Parathyroid adenoma (tissue), 2 donors: Measurements from ENCODE around the gene LPIN1.

Experiments
- H2AFZ ChIP-seq: fragments of 300-600 bp; sonication (generic); one replicate; pipeline ENCODE4 v1.7.0; 2017; ENCODE audit warnings: antibody characterized with exemption, mild to moderate bottlenecking
- H3K27ac ChIP-seq: fragments of 300-600 bp; sonication (generic); one replicate; pipeline ENCODE4 v1.7.0; 2017
- H3K27me3 ChIP-seq: fragments of 300-600 bp; sonication (generic); one replicate; pipeline ENCODE4 v1.7.0; 2017; ENCODE audit warnings: low read length; ENCODE audit not compliant: control insufficient read depth, insufficient read depth
- H3K36me3 ChIP-seq: fragments of 300-600 bp; sonication (generic); one replicate; pipeline ENCODE4 v1.7.0; 2017; ENCODE audit warnings: low read length; ENCODE audit not compliant: control insufficient read depth, insufficient read depth
- H3K4me1 ChIP-seq: fragments of 300-600 bp; sonication (generic); one replicate; pipeline ENCODE4 v1.7.0; 2017; ENCODE audit warnings: control low read depth
- H3K4me2 ChIP-seq: fragments of 300-600 bp; sonication (generic); one replicate; pipeline ENCODE4 v1.7.0; 2017; ENCODE audit warnings: low read length
- H3K4me3 ChIP-seq: fragments of 300-600 bp; sonication (generic); one replicate; pipeline ENCODE4 v1.7.0; 2017; ENCODE audit warnings: low read depth, low read length
- H3K79me2 ChIP-seq: fragments of 300-600 bp; sonication (generic); one replicate; pipeline ENCODE4 v1.7.0; 2017; ENCODE audit warnings: control low read depth
- H3K9ac ChIP-seq: fragments of 300-600 bp; sonication (generic); one replicate; pipeline ENCODE4 v1.7.0; 2017; ENCODE audit warnings: mild to moderate bottlenecking
- H3K9me3 ChIP-seq: fragments of 300-600 bp; sonication (generic); one replicate; pipeline ENCODE4 v1.7.0; 2017; ENCODE audit warnings: low read length; ENCODE audit not compliant: control insufficient read depth
- TF ChIP-seq, protein P1 (sequence below): fragments of 300-600 bp; sonication (generic); IDR thresholded peaks from one replicate; pipeline ENCODE4 v1.7.0; 2017; ENCODE audit warnings: antibody characterized with exemption, mild to moderate bottlenecking
- donor health status: primary hyperparathyroidism.

Gene LPIN1

DNA sequence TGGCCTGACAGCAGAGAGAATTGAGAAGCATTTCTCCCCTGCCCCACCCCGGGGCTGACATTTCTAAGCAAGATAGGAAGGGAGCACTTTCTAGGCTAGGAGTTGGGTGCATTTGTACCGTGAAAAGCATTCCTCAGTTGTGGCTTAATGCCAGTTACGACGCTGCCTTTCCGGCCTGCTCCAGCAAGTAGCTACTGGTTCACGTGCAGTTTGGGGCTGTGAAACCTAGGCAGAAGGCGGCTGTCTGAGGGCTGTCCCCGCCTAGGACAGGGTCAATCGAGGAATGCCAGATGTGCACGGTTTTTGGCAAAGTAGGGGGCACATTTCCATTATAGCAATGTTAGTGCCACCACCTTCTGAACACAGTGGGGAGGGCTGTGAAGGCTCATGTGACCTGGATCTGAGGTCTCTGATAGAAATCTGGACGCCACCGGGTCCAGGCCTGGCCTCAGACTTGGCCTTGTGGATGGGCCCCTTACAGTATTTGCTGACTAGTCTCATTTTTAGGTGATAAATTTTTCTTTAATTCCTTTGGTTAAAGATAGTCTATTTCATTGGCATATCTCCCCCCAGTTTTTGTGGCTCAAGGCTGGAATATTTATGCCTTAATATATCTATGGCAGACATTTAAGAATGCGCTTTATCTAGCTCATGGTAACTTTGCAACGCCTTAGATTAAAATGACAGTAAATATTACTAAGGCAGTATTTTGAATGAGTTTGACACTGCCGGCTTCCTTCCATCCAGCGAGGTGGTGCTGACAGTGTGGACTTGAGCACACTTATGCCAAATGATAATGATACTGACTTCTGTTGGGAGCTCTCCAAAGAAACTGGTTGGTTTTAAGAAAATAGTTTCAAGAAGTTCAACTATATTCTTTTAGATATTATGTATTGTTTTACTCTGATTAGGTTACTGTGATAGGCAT is 78.7 kb downstream of the LPIN1 start:
- Histone ChIP-seq H3K79me2 (no peaks in the 10 kb centered on the region), H3K27me3 (no peaks in the 10 kb centered on the region), H3K4me1 (peaks cover 23% of the 10 kb centered on the region), H3K36me3 (no peaks in the 10 kb centered on the region), H3K4me2 (peak overlapping the region; percentile 30), H3K9me3 (no peaks in the 10 kb centered on the region), H3K9ac (no peak overlapping the region), H2AFZ (no peak overlapping the region), H3K4me3 (no peak overlapping the region), H3K27ac (peak overlapping the region; percentile 46)
- TF ChIP-seq, protein P1, sequence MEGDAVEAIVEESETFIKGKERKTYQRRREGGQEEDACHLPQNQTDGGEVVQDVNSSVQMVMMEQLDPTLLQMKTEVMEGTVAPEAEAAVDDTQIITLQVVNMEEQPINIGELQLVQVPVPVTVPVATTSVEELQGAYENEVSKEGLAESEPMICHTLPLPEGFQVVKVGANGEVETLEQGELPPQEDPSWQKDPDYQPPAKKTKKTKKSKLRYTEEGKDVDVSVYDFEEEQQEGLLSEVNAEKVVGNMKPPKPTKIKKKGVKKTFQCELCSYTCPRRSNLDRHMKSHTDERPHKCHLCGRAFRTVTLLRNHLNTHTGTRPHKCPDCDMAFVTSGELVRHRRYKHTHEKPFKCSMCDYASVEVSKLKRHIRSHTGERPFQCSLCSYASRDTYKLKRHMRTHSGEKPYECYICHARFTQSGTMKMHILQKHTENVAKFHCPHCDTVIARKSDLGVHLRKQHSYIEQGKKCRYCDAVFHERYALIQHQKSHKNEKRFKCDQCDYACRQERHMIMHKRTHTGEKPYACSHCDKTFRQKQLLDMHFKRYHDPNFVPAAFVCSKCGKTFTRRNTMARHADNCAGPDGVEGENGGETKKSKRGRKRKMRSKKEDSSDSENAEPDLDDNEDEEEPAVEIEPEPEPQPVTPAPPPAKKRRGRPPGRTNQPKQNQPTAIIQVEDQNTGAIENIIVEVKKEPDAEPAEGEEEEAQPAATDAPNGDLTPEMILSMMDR = no peak

DNA sequence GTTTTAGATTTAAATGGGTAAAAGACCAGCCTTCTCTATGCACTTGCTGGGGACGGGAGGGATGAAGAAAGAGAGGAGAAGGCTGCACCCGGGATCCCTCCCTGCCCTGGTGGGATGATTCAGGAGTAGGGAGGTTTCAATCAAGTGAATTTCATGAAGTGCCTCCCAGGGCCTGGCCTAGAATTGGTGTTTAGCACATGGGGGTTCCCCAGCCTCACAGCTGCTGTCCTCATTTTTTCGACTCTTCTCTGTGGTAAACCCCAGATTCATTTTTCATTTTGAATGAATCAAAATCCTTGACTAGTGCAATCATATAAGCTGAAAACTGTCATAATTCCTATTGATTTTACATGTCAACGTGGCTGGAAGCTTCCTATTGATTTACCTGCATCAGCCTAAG is 81.1 kb downstream of the LPIN1 start:
- no peak overlapping the region for H2AFZ ChIP-seq
- no peak overlapping the region for H3K27ac ChIP-seq
- TF ChIP-seq, protein P1 = no peak
- no peaks in the 10 kb centered on the region for H3K9me3 ChIP-seq
- H3K36me3 ChIP-seq = no peaks in the 10 kb centered on the region
- no peak overlapping the region for H3K4me3 ChIP-seq
- no peaks in the 10 kb centered on the region for H3K79me2 ChIP-seq
- H3K27me3 ChIP-seq = no peaks in the 10 kb centered on the region
- no peak overlapping the region for H3K4me2 ChIP-seq
- no peak overlapping the region for H3K9ac ChIP-seq
- peaks cover 28% of the 10 kb centered on the region for H3K4me1 ChIP-seq

DNA sequence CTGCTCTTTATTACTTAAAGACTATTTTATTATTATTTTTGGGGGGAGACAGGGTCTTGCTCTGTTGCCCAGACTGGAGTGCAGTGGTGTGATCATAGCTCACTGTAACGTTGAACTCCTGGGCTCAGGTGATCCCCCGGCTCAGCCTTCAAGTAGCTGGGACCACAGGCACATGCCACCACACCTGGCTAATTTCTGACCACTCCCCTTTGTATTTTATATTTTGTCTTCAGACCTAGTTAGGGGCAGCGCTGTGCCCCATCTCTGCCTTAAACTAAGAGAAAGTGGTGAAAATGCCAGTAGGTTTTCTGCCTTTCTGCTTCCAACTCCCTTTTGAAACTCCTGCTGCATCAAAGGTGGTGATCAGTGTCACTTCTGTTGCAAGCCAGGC is 82.5 kb downstream of the LPIN1 start:
- Histone ChIP-seq H3K79me2 (no peaks in the 10 kb centered on the region), H3K27me3 (no peaks in the 10 kb centered on the region), H3K4me2 (no peak overlapping the region), H3K9ac (no peak overlapping the region), H3K4me3 (no peak overlapping the region), H2AFZ (peak overlapping the region; percentile 87), H3K27ac (peak overlapping the region; percentile 90), H3K4me1 (peaks cover 28% of the 10 kb centered on the region), H3K9me3 (no peaks in the 10 kb centered on the region), H3K36me3 (no peaks in the 10 kb centered on the region)
- TF ChIP-seq, protein P1 = no peak

DNA sequence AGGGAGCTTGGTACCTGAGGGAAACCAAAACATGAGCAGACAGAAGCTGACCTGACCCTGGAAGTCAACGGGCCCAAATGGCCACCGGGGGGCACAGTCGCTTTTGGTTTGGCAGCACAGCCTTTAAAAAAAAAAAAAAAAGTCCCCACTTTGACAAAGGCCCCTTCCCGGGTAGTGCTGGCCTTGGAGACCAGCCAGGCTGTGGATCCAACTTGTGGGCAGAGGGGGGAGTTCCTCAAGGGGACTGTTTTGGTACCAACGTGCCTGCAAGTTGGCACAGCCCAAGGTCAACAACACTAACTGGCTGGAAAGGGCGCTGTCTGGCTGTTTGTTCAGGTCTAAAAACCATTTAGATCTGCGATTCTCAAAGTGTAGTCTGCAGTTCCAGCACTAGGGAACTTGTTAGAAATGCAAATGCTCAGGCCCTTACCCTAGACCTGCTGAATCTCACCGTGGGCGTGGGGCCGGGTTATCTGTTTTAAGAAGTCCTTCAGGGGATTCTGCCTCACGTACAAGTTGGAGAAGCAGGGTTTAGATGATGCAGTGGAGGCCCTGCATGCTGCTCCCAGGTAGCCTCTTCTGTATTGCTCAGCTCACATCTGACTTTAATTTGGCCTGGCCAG is 83.0 kb downstream of the LPIN1 start:
- Histone ChIP-seq H3K4me2 (peak overlapping the region; percentile 60), H3K9ac (no peak overlapping the region), H3K9me3 (no peaks in the 10 kb centered on the region), H2AFZ (peak overlapping the region; percentile 87), H3K4me1 (peaks cover 28% of the 10 kb centered on the region), H3K79me2 (no peaks in the 10 kb centered on the region), H3K36me3 (no peaks in the 10 kb centered on the region), H3K27me3 (no peaks in the 10 kb centered on the region), H3K27ac (peak overlapping the region; percentile 90), H3K4me3 (no peak overlapping the region)
- TF ChIP-seq, protein P1 = peak; percentile 67
